ENCODE data around the gene MAL.
"Not testable (repeated sequence)": the region's sequence is repeated elsewhere in the genome, so short reads cannot be mapped to it uniquely, and the experiment has no call there.

The MAL gene

DNA sequence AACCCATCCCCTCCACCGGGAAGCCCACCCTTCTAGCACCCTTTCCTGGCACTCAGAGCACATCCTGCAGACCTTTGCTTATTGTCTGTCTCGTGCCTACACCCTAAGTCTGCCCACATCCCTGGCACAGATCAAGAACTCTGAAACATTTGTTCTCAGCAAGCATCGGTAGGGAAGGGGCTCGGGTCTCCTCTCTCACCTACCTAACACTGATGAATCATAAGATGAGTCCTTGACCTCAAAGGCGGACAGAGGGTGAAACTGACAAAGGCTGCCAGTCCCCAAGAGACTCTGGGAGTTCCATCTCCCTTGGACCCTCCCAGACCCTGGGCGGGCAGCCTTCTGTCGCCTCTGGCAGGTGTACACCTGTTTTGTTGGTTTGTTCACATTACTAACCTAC, 9.3 kb downstream of the MAL start:
- DNase-seq: no peak

DNA sequence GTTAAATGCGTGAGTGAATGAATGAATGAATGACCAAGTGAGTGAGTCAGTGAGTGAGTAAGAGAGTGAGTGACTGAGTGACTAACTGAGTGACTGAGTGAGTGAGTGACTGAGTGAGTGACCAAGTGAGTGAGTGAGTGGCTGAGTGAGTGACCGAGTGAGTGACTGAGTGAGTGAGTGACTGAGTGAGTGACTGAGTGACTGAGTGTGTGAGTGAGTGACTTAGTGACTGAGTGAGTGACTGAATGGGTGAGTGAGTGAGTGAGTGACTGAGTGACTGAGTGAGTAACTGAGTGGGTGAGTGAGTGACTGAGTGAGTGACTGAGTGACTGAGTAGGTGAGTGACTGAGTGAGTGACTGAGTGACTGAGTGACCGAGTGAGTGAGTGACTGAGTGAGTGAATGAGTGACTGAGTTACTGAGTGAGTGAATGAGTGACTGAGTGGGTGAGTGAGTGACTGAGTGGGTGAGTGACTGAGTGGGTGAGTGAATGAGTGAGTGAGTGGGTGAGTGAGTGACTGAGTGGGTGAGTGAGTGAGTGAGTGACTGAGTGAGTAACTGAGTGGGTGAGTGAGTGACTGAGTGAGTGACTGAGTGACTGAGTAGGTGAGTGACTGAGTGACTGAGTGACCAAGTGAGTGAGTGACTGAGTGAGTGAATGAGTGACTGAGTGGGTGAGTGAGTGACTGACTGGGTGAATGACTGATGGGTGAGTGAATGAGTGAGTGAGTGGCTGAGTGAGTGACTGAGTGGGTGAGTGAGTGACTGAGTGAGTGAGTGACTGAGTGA, 11.3 kb downstream of the MAL start:
- DNase-seq: no peak

DNA sequence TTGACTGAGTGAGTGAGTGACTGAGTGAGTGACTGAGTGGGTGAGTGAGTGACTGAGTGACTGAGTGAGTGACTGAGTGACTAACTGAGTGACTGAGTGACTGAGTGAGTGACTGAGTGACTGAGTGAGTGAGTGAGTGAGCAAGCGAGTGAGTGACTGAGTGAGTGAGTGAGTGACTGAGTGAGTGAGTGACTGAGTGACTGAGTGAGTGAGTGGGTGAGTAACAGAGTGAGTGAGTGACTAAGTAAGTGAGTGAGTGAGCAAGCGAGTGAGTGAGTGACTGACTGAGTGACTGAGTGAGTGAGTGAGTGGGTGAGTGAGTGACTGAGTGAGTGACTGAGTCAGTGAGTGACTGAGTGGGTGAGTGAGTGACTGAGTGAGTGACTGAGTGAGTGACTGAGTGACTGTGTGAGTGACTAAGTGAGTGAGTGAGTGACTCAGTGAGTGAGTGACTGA, 11.9 kb downstream of the MAL start:
- DNase-seq: no peak

DNA sequence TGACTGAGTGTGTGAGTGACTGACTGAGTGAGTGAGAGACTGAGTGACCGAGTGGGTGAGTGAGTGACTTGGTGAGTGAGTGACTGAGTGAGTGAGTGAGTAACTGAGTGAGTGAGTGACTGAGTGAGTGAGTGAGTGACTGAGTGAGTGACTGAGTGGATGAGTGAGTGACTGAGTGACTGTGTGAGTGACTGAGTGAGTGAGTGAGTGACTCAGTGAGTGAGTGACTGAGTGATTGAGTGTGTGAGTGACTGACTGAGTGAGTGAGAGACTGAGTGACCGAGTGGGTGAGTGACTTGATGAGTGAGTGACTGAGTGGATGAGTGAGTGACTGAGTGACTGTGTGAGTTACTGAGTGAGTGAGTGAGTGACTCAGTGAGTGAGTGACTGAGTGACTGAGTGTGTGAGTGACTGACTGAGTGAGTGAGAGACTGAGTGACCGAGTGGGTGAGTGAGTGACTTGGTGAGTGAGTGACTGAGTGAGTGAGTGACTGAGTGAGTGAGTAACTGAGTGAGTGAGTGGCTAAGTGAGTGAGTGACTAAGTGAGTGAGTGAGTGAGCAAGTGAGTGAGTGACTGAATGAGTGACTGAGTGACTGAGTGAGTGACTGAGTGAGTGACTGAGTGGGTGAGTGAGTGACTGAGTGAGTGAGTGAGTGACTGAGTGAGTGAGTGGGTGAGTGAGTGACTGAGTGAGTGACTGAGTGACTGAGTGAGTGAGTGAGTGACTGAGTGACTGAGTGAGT, 12.5 kb downstream of the MAL start:
- DNase-seq: not testable (repeated sequence)

DNA sequence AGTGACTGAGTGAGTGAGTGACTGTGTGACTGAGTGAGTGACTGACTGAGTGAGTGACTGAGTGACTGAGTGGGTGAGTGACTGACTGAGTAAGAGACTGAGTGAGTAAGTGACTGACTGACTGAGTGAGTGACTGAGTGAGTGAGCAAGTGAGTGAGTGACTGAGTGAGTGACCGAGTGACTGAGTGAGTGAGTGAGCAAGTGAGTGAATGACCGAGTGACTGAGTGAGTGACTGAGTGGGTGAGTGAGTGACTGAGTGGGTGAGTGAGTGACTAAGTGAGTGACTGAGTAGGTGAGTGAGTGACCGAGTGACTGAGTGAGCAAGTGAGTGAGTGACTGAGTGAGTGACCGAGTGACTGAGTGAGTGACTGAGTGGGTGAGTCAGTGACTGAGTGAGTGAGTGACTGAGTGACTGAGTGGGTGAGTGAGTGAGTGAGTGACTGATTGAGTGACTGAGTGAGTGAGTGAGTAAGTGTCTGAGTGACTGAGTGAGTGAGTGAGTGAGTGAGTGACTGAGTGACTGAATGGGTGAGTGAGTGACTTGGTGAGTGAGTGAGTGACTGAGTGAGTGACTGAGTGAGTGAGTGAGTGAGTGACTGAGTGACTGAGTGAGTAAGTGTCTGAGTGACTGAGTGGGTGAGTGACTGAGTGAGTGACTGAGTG, 13.3 kb downstream of the MAL start:
- DNase-seq: no peak

DNA sequence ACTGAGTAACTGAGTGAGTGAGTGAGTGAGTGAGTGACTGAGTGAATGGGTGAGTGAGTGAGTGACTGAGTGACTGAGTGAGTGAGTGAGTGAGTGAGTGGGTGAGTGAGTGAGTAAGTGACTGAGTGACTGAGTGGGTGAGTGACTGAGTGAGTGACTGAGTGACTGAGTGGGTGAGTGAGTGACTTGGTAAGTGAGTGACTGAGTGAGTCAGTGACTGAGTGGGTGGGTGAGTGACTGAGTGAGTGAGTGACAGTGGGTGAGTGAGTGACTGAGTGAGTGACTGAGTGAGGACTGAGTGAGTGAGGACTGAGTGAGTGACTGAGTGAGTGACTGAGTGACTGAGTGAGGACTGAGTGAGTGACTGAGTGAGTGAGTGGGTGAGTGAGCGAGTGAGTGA, 13.9 kb downstream of the MAL start:
- DNase-seq: no peak

DNA sequence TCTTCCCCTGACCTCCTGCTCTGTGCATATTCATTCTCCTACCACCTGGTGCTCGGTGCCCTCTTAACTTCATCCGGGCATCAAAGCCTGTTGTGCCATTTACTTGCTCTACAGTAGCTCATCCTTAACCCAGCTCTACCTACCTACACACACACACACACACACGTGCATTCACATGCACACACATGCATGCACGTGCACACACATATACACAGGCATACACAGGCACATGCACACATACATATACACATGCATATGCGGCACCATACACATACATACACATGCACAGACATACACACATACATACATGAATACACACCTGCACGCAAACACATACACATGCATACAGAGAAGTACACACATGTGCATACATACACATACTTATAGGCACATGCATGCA, 14.5 kb downstream of the MAL start:
- no peak for DNase-seq

DNA sequence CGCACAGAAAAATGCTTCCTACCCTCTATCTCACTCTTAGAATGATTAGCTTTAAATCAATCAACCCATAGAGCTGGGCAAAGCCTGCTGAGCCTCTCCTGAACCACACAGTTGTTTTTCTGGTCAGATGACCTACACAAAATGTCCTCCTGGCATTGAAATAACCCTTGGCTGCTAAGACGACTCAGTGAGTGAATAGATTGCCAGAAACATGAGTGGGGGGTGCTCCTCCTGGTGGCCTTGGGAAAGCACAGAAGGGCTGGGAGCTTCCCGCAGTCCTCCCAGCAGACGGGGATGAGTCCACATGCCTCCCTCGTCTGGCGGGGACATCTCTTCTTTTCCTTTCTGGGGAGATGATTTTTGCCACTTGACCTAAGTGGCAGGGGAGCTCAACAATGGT, 14.9 kb downstream of the MAL start:
- DNase-seq: no peak

DNA sequence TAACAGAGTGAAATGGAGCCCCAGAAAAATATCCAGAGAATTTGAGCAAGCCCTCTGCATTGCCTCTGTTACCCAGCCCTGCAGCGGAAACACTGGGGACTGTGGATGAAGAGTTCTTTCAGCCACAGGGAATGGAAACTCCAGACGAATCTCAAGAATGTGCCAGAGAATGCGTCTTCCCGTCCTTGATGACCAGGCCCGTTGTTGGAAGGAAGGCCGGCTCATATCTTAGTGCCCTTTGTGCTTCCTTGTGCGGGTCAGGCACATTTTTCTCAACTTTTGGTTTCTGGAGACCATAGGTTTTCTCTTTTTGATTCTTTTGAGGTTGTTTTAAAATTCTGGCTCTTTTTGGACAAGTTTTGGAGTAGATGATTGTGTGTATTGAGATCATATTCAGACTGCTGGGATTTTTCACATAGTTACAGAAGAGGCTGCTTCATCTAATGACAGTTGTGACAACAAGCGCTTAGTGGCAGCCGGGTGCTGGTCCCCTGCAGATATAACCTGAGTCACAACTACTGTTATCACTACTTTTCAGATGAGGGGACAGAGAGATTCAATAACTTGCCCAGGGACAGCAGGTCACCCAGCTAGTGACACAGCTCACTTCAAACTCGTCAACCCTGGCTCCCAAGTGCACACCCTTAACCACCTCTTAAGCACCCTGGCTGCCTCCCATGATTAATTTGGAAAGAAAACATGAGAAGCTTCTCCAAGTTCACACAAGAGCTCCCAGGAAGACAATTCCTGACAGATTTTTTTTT, 15.7 kb downstream of the MAL start:
- no peak for DNase-seq

DNA sequence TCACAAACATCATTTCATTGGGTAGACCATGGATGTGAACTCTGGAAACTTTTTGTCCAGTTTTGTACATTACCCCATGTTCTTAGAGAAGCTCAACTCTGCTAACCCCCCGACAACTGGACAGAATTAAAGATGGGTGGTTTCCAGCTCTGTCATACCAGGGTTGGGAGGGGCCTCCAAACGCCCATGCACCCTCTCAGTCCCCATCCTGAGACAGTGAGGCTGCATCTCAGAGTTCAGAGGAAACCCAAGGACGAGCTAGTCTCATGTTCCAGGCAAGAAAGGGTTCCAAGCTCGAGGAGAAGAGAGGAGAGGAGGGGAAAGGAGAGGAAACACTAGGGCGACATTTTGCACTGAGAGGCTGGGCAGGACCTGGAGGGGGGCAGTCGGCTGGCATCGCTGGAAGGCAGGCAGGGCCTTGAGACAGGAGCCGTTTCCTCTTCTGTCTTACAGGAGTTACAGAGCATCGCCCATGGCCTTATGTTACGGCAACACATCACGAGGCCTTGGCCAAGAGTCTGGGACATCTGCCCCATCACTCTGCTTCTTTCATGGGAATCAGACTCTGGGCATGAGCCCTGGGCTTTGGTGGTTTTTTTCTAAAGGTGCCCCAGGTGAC, 16.4 kb downstream of the MAL start:
- no peak for DNase-seq

DNA sequence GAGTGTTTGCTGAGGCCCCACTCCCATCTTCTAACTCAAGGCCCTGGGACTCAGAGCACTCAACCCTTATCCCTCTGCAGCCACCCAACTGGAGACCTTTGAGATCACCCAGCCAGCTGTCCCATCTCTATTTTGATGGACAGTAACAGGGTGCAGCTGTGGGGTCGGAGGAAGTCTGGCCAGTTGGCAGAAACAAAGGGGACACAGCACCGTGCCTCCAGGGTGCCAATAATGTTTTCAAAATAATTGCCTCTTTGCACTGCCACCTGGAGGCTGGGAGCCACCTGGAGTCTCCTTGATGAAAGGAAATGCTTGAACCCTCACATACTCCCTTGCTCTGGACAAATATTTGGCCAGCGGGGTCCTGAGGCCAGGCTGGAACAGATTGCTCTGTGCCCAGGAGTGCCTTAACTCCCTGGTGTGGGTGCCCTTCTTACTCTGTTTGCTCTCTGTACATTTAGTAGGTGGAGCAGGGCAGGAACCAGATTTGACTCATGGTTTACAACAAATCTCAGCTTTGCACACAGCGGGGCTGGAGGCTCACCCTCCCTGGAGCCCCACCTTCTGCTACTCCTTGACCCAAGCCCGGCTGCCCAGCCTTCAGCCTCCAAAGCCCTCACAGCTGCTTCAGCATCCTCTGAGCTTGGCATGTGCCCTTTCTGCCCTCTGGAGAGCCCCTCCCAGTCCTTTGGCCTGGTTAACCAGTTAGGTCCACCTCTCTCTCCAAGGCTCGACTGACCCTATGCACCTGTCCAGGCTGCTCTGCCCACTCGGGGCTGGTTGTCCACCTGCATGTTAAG, 17.2 kb downstream of the MAL start:
- DNase-seq: no peak

DNA sequence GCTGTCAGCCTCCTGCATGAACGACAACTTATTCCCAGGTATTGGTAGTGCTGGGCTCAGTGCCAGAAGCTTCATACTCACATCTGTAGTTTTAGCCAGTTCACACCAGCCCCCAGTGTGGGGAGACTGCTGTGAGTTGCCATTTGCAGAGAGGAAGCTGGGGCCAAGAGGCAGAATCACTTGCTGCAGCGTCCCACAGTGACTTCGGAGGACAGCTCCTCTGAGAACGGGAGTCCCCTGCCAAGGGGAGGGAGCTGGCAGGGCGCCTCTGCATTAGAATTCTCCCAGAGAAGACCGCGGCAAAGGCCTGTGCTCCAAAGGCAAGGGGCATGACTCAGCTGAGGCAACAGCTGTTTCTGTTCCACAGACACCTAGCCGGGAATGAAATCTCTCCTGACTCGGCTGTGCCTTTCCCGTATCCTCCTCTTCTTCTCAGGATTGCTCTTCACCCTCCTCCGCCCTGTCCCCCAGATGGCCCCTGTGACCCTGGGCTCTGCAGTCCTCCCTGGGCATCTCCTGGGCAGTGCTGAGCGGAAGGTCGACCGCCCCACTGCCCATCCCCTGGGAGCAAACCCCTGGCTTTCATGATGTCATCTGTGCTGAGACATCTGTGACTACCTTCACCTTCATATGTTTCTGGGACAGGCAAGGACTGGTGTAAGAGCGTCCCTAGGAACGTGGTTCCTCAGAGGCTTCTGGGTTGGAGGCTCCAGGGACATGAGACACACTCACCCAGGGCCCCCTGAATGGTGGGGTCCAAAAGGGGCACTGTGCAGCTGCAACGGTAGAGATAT, 18.0 kb downstream of the MAL start:
- no peak for DNase-seq

DNA sequence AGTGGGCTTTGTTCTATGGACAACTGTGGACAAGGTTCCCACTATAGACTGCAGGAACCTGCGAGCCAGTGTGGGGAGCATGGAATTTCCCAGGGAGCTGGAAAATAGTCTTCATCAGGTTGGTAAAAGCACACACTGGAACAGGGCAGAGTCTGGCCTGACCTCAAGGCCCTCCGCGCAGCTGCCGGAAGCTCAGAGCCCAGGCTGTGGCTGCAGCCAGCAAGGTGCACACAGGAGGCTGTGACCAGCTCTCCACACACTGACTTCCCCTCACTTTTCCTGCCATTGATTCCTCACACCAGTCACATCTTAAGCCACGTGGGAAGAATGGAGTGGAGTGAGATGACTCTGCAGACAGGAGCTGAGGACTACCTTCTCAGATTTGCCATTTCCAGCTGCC, 19.1 kb downstream of the MAL start:
- DNase-seq: no peak

DNA sequence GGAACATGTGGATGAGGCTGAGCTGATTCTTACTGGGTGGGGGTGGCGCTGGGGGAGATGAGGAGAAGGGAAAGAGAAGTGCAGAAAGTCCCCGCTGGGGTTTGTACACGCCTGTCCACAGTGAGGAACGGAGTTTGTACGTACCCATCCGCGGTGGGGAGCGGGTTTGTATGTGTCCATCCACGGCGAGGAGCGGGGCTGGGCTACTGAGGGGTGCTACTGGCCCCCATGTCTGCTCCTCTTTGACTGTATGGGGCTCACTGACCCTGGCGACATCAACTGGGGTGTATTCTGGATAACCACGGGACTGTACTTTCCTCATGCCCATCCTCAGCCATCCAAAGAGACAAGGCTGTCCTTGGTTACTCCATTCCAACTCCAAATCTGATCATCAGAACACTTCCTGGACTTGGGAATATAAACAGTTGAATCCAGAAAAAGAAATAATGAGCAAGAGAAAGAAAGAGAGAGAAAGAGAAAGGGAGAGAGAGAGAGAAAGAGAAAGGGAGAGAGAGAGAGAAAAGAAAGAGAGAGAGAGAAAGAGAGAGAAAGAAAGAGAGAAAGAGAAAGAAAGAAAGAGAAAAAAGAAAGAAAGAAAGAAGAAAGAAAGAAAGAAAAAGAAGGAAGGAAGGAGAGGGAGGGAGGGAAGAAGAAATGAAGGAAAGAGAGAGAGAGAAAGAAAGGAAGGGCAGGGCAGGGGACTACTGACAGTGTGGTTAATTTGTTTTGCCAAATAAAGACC, 21.0 kb downstream of the MAL start:
- no peak for DNase-seq

DNA sequence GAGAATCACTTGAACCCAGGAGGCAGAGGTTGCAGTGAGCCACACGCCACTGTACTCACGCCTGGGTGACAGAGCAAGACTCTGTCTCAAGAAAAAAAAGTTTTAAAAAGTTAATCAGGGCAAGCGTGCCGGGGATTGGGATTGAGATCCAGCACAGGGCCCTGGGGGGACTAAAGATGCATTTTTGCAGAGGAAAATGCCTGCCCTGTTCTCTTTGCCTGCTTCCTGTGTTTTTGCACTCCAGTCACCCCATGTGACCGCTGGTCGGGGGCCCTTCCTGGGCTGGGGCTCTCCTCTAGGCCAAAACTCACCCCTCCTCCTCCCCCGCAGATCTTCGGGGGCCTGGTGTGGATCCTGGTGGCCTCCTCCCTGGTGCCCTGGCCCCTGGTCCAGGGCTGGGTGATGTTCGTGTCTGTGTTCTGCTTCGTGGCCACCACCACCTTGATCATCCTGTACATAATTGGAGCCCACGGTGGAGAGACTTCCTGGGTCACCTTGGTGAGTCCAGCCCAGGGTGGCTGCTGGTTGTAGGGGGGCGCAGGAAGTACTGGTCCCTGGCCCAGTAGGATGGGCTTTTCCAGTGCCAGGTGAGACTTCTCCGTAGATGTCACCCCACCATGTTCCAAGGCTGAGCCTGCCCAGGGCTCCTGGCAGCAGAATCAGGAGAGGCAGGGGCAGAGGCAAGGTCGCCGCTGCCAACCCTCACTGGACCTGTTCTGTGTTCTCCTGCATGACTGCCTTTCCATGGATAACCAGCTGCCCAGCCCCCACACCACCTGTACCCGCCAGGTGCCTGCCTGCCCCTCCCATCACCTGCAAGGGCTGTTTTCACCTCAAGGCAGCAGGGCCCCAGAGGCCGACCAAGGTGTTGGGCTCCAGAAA, 22.4 kb downstream of the MAL start:
- no peak for DNase-seq

DNA sequence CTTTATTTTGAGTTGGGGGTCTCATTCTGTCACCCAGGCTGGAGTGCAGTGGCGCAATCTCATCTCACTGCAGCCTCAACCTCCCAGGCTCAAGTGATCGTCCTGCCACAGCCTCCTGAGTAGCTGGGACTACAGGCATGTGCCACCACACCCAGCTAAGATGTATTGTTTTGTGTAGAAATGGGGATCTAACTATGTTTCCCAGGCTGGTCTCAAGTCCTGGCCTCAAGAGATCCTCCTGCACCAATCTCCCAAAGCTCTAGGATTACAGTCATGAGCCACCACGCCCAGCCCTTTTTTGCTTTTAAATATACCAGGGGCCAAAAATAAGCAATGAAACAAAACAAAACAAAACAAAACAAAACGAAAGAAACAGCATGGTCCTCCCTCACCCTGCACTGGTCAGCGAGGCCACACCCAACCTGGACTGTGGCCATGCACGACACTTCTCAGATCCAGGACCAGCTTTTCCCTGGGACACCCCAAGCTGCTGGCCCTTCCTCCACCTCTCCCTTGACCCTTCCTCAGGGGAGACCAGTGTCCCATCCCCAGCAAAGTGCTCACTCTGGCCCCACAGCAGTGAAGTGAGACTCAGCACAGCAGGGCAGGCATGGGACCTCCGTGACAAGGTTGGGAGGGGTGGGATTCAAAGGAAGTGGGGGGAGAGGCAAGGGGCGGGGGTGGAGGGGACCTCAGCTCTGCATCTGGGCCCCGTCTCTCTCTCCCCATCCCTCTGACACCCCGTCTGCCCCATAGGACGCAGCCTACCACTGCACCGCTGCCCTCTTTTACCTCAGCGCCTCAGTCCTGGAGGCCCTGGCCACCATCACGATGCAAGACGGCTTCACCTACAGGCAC, 23.5 kb downstream of the MAL start:
- DNase-seq: no peak

DNA sequence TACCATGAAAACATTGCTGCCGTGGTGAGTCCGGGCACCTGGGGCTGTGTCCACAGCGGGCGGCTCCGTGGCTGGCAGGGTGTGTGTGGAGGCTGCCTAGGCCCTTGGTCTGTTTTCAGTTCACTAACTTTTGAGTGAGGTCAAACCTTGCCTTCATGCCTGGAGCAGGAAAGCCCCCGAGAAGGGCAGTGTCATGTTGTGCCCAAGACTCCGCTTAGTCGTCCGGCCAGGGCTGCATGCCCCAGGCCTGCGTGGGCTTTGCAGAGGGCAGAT, 24.1 kb downstream of the MAL start:
- DNase-seq: no peak

DNA sequence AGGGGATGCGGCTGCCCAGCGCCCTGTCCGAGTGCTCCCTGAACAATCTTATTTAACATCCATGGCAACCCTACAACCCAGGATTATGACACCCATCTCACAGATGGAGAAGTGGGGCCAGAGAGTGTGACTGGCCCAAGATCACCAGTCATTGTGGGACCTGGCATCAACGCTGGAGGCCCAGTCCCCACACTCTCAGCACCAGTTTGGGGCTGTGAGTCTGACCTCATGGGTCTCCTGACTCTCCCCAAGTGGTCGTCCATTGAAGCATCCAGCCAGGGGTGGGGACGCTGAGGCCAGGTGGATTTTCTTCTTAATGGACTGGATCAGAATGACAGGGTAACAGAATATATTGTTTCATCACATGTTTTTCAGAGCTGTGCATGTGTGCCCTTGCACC, 24.5 kb downstream of the MAL start:
- DNase-seq: no peak
